T-helper 2 cell treated with Interferon-gamma antibody and Interleukin-4, amounts not matched to agents 5 μg/mL and 100 μg/mL, for 36 hours (primary cell): ENCODE measurements around the gene APOL1.
A peak's percentile ranks its signal among the peaks of the same experiment; 100 is the strongest.
"Not testable (repeated sequence)": the region's sequence is repeated elsewhere in the genome, so short reads cannot be mapped to it uniquely, and the experiment has no call there.

Experiments
- DNase-seq: peaks from one replicate; pipeline ENCODE4 v3.0.0; 2021; ENCODE audit warnings: low spot score
- H3K27ac Mint-ChIP-seq: one replicate; pipeline ENCODE4 v1.8.0; 2021; ENCODE audit warnings: mild to moderate bottlenecking, mixed read lengths
- H3K27me3 Mint-ChIP-seq: one replicate; pipeline ENCODE4 v1.8.0; 2021; ENCODE audit warnings: low read depth, mixed read lengths
- H3K36me3 Mint-ChIP-seq: one replicate; pipeline ENCODE4 v1.8.0; 2021; ENCODE audit warnings: low read depth, mixed read lengths
- H3K4me1 Mint-ChIP-seq: one replicate; pipeline ENCODE4 v1.8.0; 2021; ENCODE audit warnings: low read depth, mixed read lengths
- H3K4me3 Mint-ChIP-seq: one replicate; pipeline ENCODE4 v1.8.0; 2022; ENCODE audit warnings: mild to moderate bottlenecking, moderate library complexity, mixed read lengths
- H3K9me3 Mint-ChIP-seq: one replicate; pipeline ENCODE4 v1.8.0; 2021; ENCODE audit warnings: mixed read lengths

Gene APOL1

GRCh38 chr22:36215981-36216380 is 37.0 kb upstream of the APOL1 start:
- H3K36me3 Mint-ChIP-seq, result no peaks in the 10 kb centered on the region
- no peak overlapping the region for H3K4me3 Mint-ChIP-seq
- H3K4me1 Mint-ChIP-seq, result peaks cover 3% of the 10 kb centered on the region
- no peaks in the 10 kb centered on the region for H3K9me3 Mint-ChIP-seq
- H3K27ac Mint-ChIP-seq, result no peak overlapping the region
- H3K27me3 Mint-ChIP-seq, result peaks cover 64% of the 10 kb centered on the region
- DNase-seq, result no peak

GRCh38 chr22:36218648-36219193 is 34.2 kb upstream of the APOL1 start:
- no peak for DNase-seq
- no peak overlapping the region for H3K27ac Mint-ChIP-seq
- peaks cover 49% of the 10 kb centered on the region for H3K27me3 Mint-ChIP-seq
- H3K36me3 Mint-ChIP-seq, result no peaks in the 10 kb centered on the region
- H3K4me1 Mint-ChIP-seq, result peaks cover 2% of the 10 kb centered on the region
- no peak overlapping the region for H3K4me3 Mint-ChIP-seq
- no peaks in the 10 kb centered on the region for H3K9me3 Mint-ChIP-seq

- no peak for DNase-seq
- Mint-ChIP-seq H3K27ac (no peak overlapping the region), H3K4me3 (no peak overlapping the region), H3K27me3 (peaks cover 37% of the 10 kb centered on the region), H3K4me1 (peaks cover 2% of the 10 kb centered on the region), H3K36me3 (peaks cover 3% of the 10 kb centered on the region), H3K9me3 (no peaks in the 10 kb centered on the region)
Measured at GRCh38 chr22:36220451-36220921, 32.4 kb upstream of the APOL1 start.

- H3K4me3 Mint-ChIP-seq, result no peak overlapping the region
- H3K4me1 Mint-ChIP-seq, result peaks cover 2% of the 10 kb centered on the region
- peaks cover 15% of the 10 kb centered on the region for H3K36me3 Mint-ChIP-seq
- H3K27me3 Mint-ChIP-seq, result peaks cover 25% of the 10 kb centered on the region
- no peak overlapping the region for H3K27ac Mint-ChIP-seq
- no peaks in the 10 kb centered on the region for H3K9me3 Mint-ChIP-seq
- peak; percentile 15 for DNase-seq
Measured at GRCh38 chr22:36221799-36222751, 30.9 kb upstream of the APOL1 start.

- Mint-ChIP-seq H3K9me3 (no peaks in the 10 kb centered on the region), H3K4me3 (no peak overlapping the region), H3K4me1 (peaks cover 2% of the 10 kb centered on the region), H3K27ac (no peak overlapping the region), H3K27me3 (peaks cover 21% of the 10 kb centered on the region), H3K36me3 (peaks cover 24% of the 10 kb centered on the region)
- DNase-seq, result no peak
Measured at GRCh38 chr22:36222887-36223450, 30.0 kb upstream of the APOL1 start.

GRCh38 chr22:36223504-36223903 is 29.4 kb upstream of the APOL1 start:
- Mint-ChIP-seq H3K4me3 (no peak overlapping the region), H3K27me3 (peaks cover 17% of the 10 kb centered on the region), H3K4me1 (peaks cover 2% of the 10 kb centered on the region), H3K27ac (no peak overlapping the region), H3K9me3 (no peaks in the 10 kb centered on the region), H3K36me3 (peaks cover 27% of the 10 kb centered on the region)
- no peak for DNase-seq

- Mint-ChIP-seq H3K27me3 (peaks cover 10% of the 10 kb centered on the region), H3K4me1 (peaks cover 2% of the 10 kb centered on the region), H3K9me3 (no peaks in the 10 kb centered on the region), H3K4me3 (no peak overlapping the region), H3K36me3 (peaks cover 35% of the 10 kb centered on the region), H3K27ac (no peak overlapping the region)
- no peak for DNase-seq
Measured at GRCh38 chr22:36224245-36224644, 28.7 kb upstream of the APOL1 start.

- peaks cover 7% of the 10 kb centered on the region for H3K27me3 Mint-ChIP-seq
- H3K36me3 Mint-ChIP-seq, result peaks cover 40% of the 10 kb centered on the region
- no peaks in the 10 kb centered on the region for H3K9me3 Mint-ChIP-seq
- peaks cover 2% of the 10 kb centered on the region for H3K4me1 Mint-ChIP-seq
- no peak for DNase-seq
- no peak overlapping the region for H3K4me3 Mint-ChIP-seq
- H3K27ac Mint-ChIP-seq, result peak overlapping the region; percentile 14
Measured at GRCh38 chr22:36225333-36225922, 27.5 kb upstream of the APOL1 start.

- Mint-ChIP-seq H3K27me3 (peaks cover 2% of the 10 kb centered on the region), H3K9me3 (no peaks in the 10 kb centered on the region), H3K36me3 (peaks cover 47% of the 10 kb centered on the region), H3K4me1 (peaks cover 2% of the 10 kb centered on the region), H3K27ac (no peak overlapping the region), H3K4me3 (no peak overlapping the region)
- no peak for DNase-seq
Measured at GRCh38 chr22:36226189-36226588, 26.7 kb upstream of the APOL1 start.

- Mint-ChIP-seq H3K4me1 (no peaks in the 10 kb centered on the region), H3K9me3 (no peaks in the 10 kb centered on the region), H3K27ac (no peak overlapping the region), H3K4me3 (no peak overlapping the region), H3K27me3 (no peaks in the 10 kb centered on the region), H3K36me3 (peaks cover 59% of the 10 kb centered on the region)
- DNase-seq, result no peak
Measured at GRCh38 chr22:36227396-36227795, 25.5 kb upstream of the APOL1 start.

- H3K36me3 Mint-ChIP-seq, result peaks cover 61% of the 10 kb centered on the region
Measured at GRCh38 chr22:36227806-36228205, 25.1 kb upstream of the APOL1 start.

GRCh38 chr22:36228369-36228768 is 24.6 kb upstream of the APOL1 start:
- H3K9me3 Mint-ChIP-seq, H3K27me3 Mint-ChIP-seq, H3K27ac Mint-ChIP-seq, H3K4me3 Mint-ChIP-seq, DNase-seq, H3K4me1 Mint-ChIP-seq: not testable (repeated sequence)
- H3K36me3 Mint-ChIP-seq, result peaks cover 66% of the 10 kb centered on the region

More at GRCh38 chr22:36227806-36228205, 25.1 kb upstream of the APOL1 start:
- no peak overlapping the region for H3K27ac Mint-ChIP-seq
- H3K4me1 Mint-ChIP-seq, result no peaks in the 10 kb centered on the region
- no peaks in the 10 kb centered on the region for H3K27me3 Mint-ChIP-seq
- H3K9me3 Mint-ChIP-seq, result no peaks in the 10 kb centered on the region
- H3K4me3 Mint-ChIP-seq, result no peak overlapping the region
- no peak for DNase-seq

- Mint-ChIP-seq H3K27ac (no peak overlapping the region), H3K27me3 (no peaks in the 10 kb centered on the region), H3K4me1 (peaks cover 3% of the 10 kb centered on the region), H3K36me3 (peaks cover 70% of the 10 kb centered on the region), H3K9me3 (no peaks in the 10 kb centered on the region), H3K4me3 (no peak overlapping the region)
- DNase-seq, result no peak
Measured at GRCh38 chr22:36228944-36229343, 24.0 kb upstream of the APOL1 start.

GRCh38 chr22:36229649-36230048 is 23.3 kb upstream of the APOL1 start:
- H3K27ac Mint-ChIP-seq, H3K27me3 Mint-ChIP-seq, H3K9me3 Mint-ChIP-seq, H3K4me1 Mint-ChIP-seq, DNase-seq, H3K4me3 Mint-ChIP-seq: not testable (repeated sequence)
- H3K36me3 Mint-ChIP-seq, result peaks cover 78% of the 10 kb centered on the region
